Esophagus muscularis mucosa (tissue), 4 donors: ENCODE results near the gene METTL15. TPM values are rescaled to one million over a fixed set of nuclear protein-coding genes. Genes with fewer than 3 reads are reported as not detected.
"Not testable (repeated sequence)": the region's sequence is repeated elsewhere in the genome, so short reads cannot be mapped to it uniquely, and the experiment has no call there.

Experiments used
- DNase-seq: peaks from one replicate; pipeline ENCODE4 v3.0.0-alpha.2; 2017; ENCODE audit errors: extremely low spot score
- H3K27ac ChIP-seq, 4 donors: fragments of 200-600 bp; sonication (generic); replicated peaks in 1 of 4; 1 replicate in 3 of 4; 2 replicates in 1 of 4; pipeline ENCODE4 v1.5.1; 2016 to 2019; ENCODE audit warnings: mild to moderate bottlenecking in 1 of 4
- H3K27me3 ChIP-seq, 4 donors: fragments of 200-600 bp; sonication (generic); one replicate each; pipeline versions ENCODE4 v1.5.1 to v1.6.0; 2016 to 2019
- H3K36me3 ChIP-seq, 4 donors: fragments of 200-600 bp; sonication (generic); one replicate each; pipeline ENCODE4 v1.5.1; 2016 to 2019
- H3K4me1 ChIP-seq, 4 donors: fragments of 200-600 bp; sonication (generic); one replicate each; pipeline ENCODE4 v1.5.1; 2016 to 2019
- H3K4me3 ChIP-seq, 4 donors: fragments of 200-600 bp; sonication (generic); 1 replicate in 2 of 4; 2 replicates in 2 of 4; pipeline ENCODE4 v1.5.1; 2016 to 2019; ENCODE audit warnings: mild to moderate bottlenecking in 4 of 4, moderate library complexity in 1 of 4
- H3K9me3 ChIP-seq, 4 donors: fragments of 200-600 bp; sonication (generic); 1 replicate in 3 of 4; 2 replicates in 1 of 4; pipeline ENCODE4 v1.5.1; 2016 to 2019
- EP300 ChIP-seq: sonication (generic); formaldehyde crosslinking; IDR thresholded peaks from one replicate; pipeline ENCODE4 v1.6.1; 2017; ENCODE audit warnings: antibody characterized with exemption
- POLR2A ChIP-seq: fragments of 450-650 bp; IDR thresholded peaks from one replicate; pipeline ENCODE4 v1.6.1; 2017; ENCODE audit warnings: antibody characterized with exemption, moderate library complexity, mild to moderate bottlenecking, low read depth
- POLR2AphosphoS5 ChIP-seq, 2 donors: sonication (generic); formaldehyde crosslinking; IDR thresholded peaks; one replicate each; pipeline ENCODE4 v1.6.1; 2017; ENCODE audit warnings: antibody characterized with exemption in 2 of 2
- WGBS: methylation state at CpG from one replicate; pipeline ENCODE4 v1.1.5; 2018; 5-methylcytosine and 5-hydroxymethylcytosine counted together
- intact Hi-C: fragments of 100-400 bp; cut with DNase I; formaldehyde crosslinking; loops from one replicate; pipeline ENCODE4 v1.15.1; 2023
- total RNA-seq, 4 donors: library from RNA; depleted of rRNA; stranded (reverse); fragments of >200 nt; gene quantifications; one replicate each; pipeline versions ENCODE4 v1.1.0 to v1.2.1, GENCODE V29; 2016
- TF ChIP-seq, protein P1 (sequence below), 3 experiments: fragments of 200-600 bp in 2 of 3; fragments of 450-650 bp in 1 of 3; sonication (generic) in 2 of 3; IDR thresholded peaks; one replicate each; pipeline ENCODE4 v1.5.1; 2017 to 2019; ENCODE audit warnings: antibody characterized with exemption in 3 of 3, mild to moderate bottlenecking in 2 of 3, moderate library complexity in 1 of 3

The METTL15 gene
- total RNA-seq, 4 donors from 2014 or later, result 7.5 to 10.0 (median 8.5) TPM

DNA sequence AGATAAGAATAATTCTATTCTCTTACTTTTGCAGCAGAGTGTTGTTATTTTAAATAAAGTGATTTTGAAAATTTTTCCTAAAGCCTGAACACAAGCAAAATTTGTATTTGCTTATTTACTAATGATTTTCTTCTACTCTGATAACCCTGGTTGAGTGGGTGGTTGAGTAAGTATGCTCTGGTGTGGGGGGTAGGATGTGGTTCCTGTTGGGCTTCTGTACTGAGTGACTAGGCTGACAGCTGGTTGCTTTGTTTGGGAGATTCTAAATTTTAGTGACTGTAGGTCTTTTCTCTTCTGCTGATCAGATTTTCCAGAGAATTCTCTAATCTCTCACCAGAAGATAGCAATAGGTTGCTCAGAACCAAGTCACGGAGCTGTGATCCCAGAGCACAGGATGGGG lies 61.6 kb downstream of the METTL15 start:
- peaks cover 0 to 12% (median 0%) of the 10 kb centered on the region in 4 donors for H3K36me3 ChIP-seq
- H3K9me3 ChIP-seq, result no peaks in the 10 kb centered on the region
- no peak for DNase-seq
- no peaks in the 10 kb centered on the region for H3K27me3 ChIP-seq
- whole genome bisulfite sequencing, result 100% methylated on average over 1 of the region's 1 CpG
- no peak overlapping the region for H3K4me3 ChIP-seq
- no peaks in the 10 kb centered on the region for H3K4me1 ChIP-seq
- intact Hi-C loops, result no loop called here
- TF ChIP-seq, protein P1, sequence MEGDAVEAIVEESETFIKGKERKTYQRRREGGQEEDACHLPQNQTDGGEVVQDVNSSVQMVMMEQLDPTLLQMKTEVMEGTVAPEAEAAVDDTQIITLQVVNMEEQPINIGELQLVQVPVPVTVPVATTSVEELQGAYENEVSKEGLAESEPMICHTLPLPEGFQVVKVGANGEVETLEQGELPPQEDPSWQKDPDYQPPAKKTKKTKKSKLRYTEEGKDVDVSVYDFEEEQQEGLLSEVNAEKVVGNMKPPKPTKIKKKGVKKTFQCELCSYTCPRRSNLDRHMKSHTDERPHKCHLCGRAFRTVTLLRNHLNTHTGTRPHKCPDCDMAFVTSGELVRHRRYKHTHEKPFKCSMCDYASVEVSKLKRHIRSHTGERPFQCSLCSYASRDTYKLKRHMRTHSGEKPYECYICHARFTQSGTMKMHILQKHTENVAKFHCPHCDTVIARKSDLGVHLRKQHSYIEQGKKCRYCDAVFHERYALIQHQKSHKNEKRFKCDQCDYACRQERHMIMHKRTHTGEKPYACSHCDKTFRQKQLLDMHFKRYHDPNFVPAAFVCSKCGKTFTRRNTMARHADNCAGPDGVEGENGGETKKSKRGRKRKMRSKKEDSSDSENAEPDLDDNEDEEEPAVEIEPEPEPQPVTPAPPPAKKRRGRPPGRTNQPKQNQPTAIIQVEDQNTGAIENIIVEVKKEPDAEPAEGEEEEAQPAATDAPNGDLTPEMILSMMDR (IDR thresholded peaks at IDR 0.05), result no peak
- no peak for TF ChIP-seq POLR2AphosphoS5 (IDR thresholded peaks at IDR 0.05)
- TF ChIP-seq EP300, result no peak
- no peak for TF ChIP-seq POLR2A
- no peak overlapping the region for H3K27ac ChIP-seq

DNA sequence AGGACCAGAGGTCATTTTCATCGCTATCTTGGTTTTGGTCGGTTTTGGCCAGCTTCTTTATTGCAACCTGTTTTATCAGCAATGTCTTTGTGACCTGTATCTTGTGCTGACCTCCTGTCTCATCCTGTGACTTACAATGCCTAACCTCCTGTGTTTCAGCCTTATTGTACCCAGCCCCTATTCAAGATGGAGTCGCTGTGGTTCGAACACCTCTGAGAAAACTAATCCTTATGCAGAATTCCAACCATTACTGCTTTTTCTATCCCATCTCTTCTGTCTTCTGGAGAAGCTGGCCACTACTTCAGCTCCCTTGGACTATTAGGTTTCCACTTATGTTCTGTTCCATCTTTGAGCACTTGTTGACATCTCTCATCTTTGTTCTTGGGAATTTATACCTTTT lies 62.6 kb downstream of the METTL15 start:
- intact Hi-C loops, result no loop called here
- Histone ChIP-seq H3K36me3 (peaks cover 0 to 12% (median 0%) of the 10 kb centered on the region in 4 donors), H3K4me3 (no peak overlapping the region), H3K27ac (no peak overlapping the region), H3K9me3 (no peaks in the 10 kb centered on the region), H3K27me3 (no peaks in the 10 kb centered on the region), H3K4me1 (no peaks in the 10 kb centered on the region)
- TF ChIP-seq, protein P1 (IDR thresholded peaks at IDR 0.05), result no peak
- TF ChIP-seq POLR2AphosphoS5 (IDR thresholded peaks at IDR 0.05), result no peak
- no peak for TF ChIP-seq POLR2A
- TF ChIP-seq EP300, result no peak
- no peak for DNase-seq
- 93% methylated on average over 4 of the region's 4 CpGs for WGBS

GRCh38 chr11:28176351-28176750 lies 68.2 kb downstream of the METTL15 start:
- H3K27ac ChIP-seq, result no peak overlapping the region
- peaks cover 0 to 8% (median 0%) of the 10 kb centered on the region in 4 donors for H3K36me3 ChIP-seq
- TF ChIP-seq POLR2AphosphoS5 (IDR thresholded peaks at IDR 0.05) (no peak), POLR2A (no peak), EP300 (no peak)
- TF ChIP-seq, protein P1 (IDR thresholded peaks at IDR 0.05), result no peak
- intact Hi-C loops, result no loop called here
- H3K9me3 ChIP-seq, result no peaks in the 10 kb centered on the region
- H3K4me1 ChIP-seq, result no peaks in the 10 kb centered on the region
- H3K4me3 ChIP-seq, result no peak overlapping the region
- 84% methylated on average over 1 of the region's 1 CpG for WGBS
- H3K27me3 ChIP-seq, result no peaks in the 10 kb centered on the region
- no peak for DNase-seq

GRCh38 chr11:28195449-28195848 lies 87.3 kb downstream of the METTL15 start:
- Histone ChIP-seq H3K4me1 (no peaks in the 10 kb centered on the region), H3K4me3 (no peak overlapping the region), H3K9me3 (peaks cover 0 to 5% (median 0%) of the 10 kb centered on the region in 4 donors), H3K27ac (no peak overlapping the region), H3K27me3 (no peaks in the 10 kb centered on the region), H3K36me3 (peaks cover 0 to 10% (median 5%) of the 10 kb centered on the region in 4 donors)
- no peak for DNase-seq
- intact Hi-C loops, result no loop called here
- TF ChIP-seq POLR2A (no peak), EP300 (no peak), POLR2AphosphoS5 (IDR thresholded peaks at IDR 0.05) (no peak)
- TF ChIP-seq, protein P1 (IDR thresholded peaks at IDR 0.05), result no peak
- WGBS, result 77% methylated on average over 2 of the region's 2 CpGs

- intact Hi-C loops, result no loop called here
- no peaks in the 10 kb centered on the region for H3K27me3 ChIP-seq
- WGBS, result 61% methylated on average over 1 of the region's 1 CpG
- H3K36me3 ChIP-seq, result peaks cover 0 to 15% (median 0%) of the 10 kb centered on the region in 4 donors
- no peak overlapping the region for H3K27ac ChIP-seq
- H3K4me1 ChIP-seq, result no peaks in the 10 kb centered on the region
- H3K4me3 ChIP-seq, result no peak overlapping the region
- no peak for DNase-seq
- H3K9me3 ChIP-seq, result no peaks in the 10 kb centered on the region
- no peak for TF ChIP-seq POLR2A
- TF ChIP-seq, protein P1 (IDR thresholded peaks at IDR 0.05), result no peak
- no peak for TF ChIP-seq EP300
- no peak for TF ChIP-seq POLR2AphosphoS5 (IDR thresholded peaks at IDR 0.05)
Measured at GRCh38 chr11:28209906-28210305, 101.7 kb downstream of the METTL15 start.

- DNase-seq, H3K27me3 ChIP-seq, H3K9me3 ChIP-seq, H3K4me1 ChIP-seq, H3K36me3 ChIP-seq, intact Hi-C loops, H3K27ac ChIP-seq, H3K4me3 ChIP-seq: not testable (repeated sequence)
- 100% methylated on average over 3 of the region's 9 CpGs for WGBS
Measured at GRCh38 chr11:28222063-28222462, 113.9 kb downstream of the METTL15 start.
